Body of pancreas (tissue), 4 donors: ENCODE measurements around the gene CD244.

Source experiments
- CTCF ChIP-seq, 7 experiments: fragments of 450-650 bp in 4 of 7; fragments of 200-600 bp in 3 of 7; sonication (generic) in 3 of 7; IDR thresholded peaks; one replicate each; pipeline ENCODE4 v1.5.1; 2016 to 2019; ENCODE audit warnings: antibody characterized with exemption in 7 of 7
- POLR2A ChIP-seq, 3 donors: fragments of 450-650 bp; IDR thresholded peaks; one replicate each; pipeline ENCODE4 v1.6.1; 2016; ENCODE audit warnings: antibody characterized with exemption in 3 of 3, mild to moderate bottlenecking in 2 of 3

DNA sequence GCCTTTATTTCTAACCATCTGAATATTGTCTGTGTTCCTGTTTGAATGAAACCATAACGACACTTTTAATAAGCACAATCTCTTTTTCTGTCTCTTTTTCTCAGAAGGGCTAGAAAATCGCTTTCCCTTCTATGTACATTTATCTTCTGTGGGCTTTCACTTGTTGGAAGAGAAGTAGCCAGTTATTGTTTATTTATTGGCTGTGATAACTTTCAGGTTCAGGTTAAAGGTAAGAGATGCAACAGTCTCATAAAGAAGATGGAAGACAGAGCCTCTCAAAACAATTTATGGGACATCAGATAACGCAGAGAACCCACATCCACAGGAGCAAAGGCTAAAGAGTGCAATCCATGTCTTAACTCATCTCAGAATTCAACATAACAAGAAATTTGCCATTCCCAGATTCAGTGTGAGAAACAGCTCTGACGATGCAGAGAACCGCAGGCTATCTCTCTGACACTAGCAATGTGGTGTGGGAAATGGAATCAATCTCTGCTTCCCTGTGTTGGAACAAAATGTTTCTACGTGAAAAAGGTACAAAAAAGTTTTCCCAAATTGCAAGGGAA is 4.1 kb upstream of the CD244 start:
- TF ChIP-seq CTCF (IDR thresholded peaks at IDR 0.05) (no peak), POLR2A (IDR thresholded peaks at IDR 0.05) (no peak)
